HepG2 (cell line): ENCODE results near the gene ZNF697. TPM values are rescaled to one million over a fixed set of nuclear protein-coding genes. Genes with fewer than 3 reads are reported as not detected.

Source experiments
- ATAC-seq: fragments of 200-7000 bp; cut with Tn5 transposase; 3 replicates; pipeline ENCODE4 v1.9.1; 2020; ENCODE audit warnings: mild to moderate bottlenecking, moderate library complexity
- BruUV-seq: library from RNA; stranded (reverse); fragments of 400-500 nt; replicated peaks from 2 replicates; lab custom pipeline; 2021; lab: Mats Ljungman, UMichigan
- CTCF ChIA-PET: fragments of 300-600 bp; formaldehyde crosslinking; extraction: SDS; loops from one replicate; lab custom pipeline; 2021; ENCODE audit warnings: low total read pairs, inconsistent platforms, low intra/inter-chr PET ratio; lab: Yijun Ruan, JAX
- POLR2A ChIA-PET: fragments of 350-600 bp; sonication (Branson Sonifier 250); formaldehyde crosslinking; loops from one replicate; lab custom pipeline; 2020; ENCODE audit warnings: antibody characterized with exemption, inconsistent platforms; lab: Yijun Ruan, JAX
- DNase-seq: peaks from one replicate; pipeline ENCODE4 v3.0.0-alpha.2; 2015; ENCODE audit warnings: low spot score
- FAIRE-seq: peaks from 3 replicates; lab custom pipeline; 2011; peaks lifted over from hg19 to GRCh38; lab: Jason Lieb, UNC
- H2AFZ ChIP-seq: one replicate; pipeline ENCODE4 v1.6.1; 2011; ENCODE audit warnings: low read length, inconsistent platforms
- H3K27ac ChIP-seq: fragments of 300-600 bp; 3 replicates; pipeline ENCODE4 v1.8.0; 2011; ENCODE audit warnings: mixed run types, mild to moderate bottlenecking, mixed read lengths, low read length, inconsistent platforms; ENCODE audit not compliant: insufficient read depth; ENCODE audit errors: extremely low read length
- H3K27me3 ChIP-seq, 2 experiments: fragments of 200-600 bp in 1 of 2; 2 replicates in 1 of 2; 3 replicates in 1 of 2; pipeline versions ENCODE4 v1.6.0 to v1.8.0; 2011; ENCODE audit warnings: low read length in 2 of 2, mild to moderate bottlenecking in 2 of 2, moderate library complexity in 2 of 2, inconsistent platforms in 1 of 2; ENCODE audit not compliant: insufficient read depth in 2 of 2, control insufficient read depth in 1 of 2
- H3K36me3 ChIP-seq, 2 experiments: fragments of 200-600 bp in 1 of 2; replicated peaks in 1 of 2; 2 replicates in 1 of 2; 3 replicates in 1 of 2; pipeline versions ENCODE4 v1.5.1 to v1.8.0; 2011; ENCODE audit warnings: low read length in 2 of 2, inconsistent platforms in 1 of 2; ENCODE audit not compliant: insufficient read depth in 2 of 2, control insufficient read depth in 1 of 2
- H3K4me1 ChIP-seq: 2 replicates; pipeline ENCODE4 v1.5.1; 2012; ENCODE audit warnings: low read length, inconsistent platforms; ENCODE audit not compliant: insufficient read depth
- H3K4me2 ChIP-seq: 2 replicates; pipeline ENCODE4 v1.6.0; 2011; ENCODE audit warnings: low read depth, low read length, inconsistent platforms
- H3K4me3 ChIP-seq, 3 experiments: fragments of 200-600 bp in 1 of 3; sonication (generic), shearing (Covaris generic) in 1 of 3; replicated peaks in 1 of 3; 2 replicates each; pipeline ENCODE4 v1.5.1; 2011 to 2016; ENCODE audit warnings: low read length in 3 of 3, inconsistent platforms in 2 of 3, low read depth in 2 of 3, mild to moderate bottlenecking in 2 of 3, control low read depth in 1 of 3, mixed read lengths in 1 of 3; ENCODE audit not compliant: insufficient read depth in 1 of 3
- H3K79me2 ChIP-seq: one replicate; pipeline ENCODE4 v1.6.1; 2011; ENCODE audit warnings: low read length, inconsistent platforms; ENCODE audit not compliant: insufficient read depth
- H3K9ac ChIP-seq: 2 replicates; pipeline ENCODE4 v1.6.0; 2011; ENCODE audit warnings: mild to moderate bottlenecking, low read depth, low read length, inconsistent platforms; ENCODE audit not compliant: insufficient read depth
- H3K9me3 ChIP-seq: 2 replicates; pipeline ENCODE4 v1.5.1; 2012; ENCODE audit warnings: mild to moderate bottlenecking, low read length
- H4K20me1 ChIP-seq: 2 replicates; pipeline ENCODE4 v1.6.0; 2011; ENCODE audit warnings: inconsistent platforms, mild to moderate bottlenecking, low read length, moderate library complexity; ENCODE audit not compliant: insufficient read depth
- HES4 ChIP-seq: sonication (generic); formaldehyde crosslinking; IDR thresholded peaks from 2 replicates; pipeline ENCODE4 v1.9.0; 2021; ENCODE audit warnings: mild to moderate bottlenecking, missing genetic modification reagents, borderline replicate concordance
- KDM5B ChIP-seq: sonication (generic); formaldehyde crosslinking; IDR thresholded peaks from 2 replicates; pipeline ENCODE4 v1.4.0; 2020; ENCODE audit warnings: missing genetic modification reagents, mild to moderate bottlenecking, borderline replicate concordance
- MBD4 ChIP-seq: IDR thresholded peaks from 2 replicates; pipeline ENCODE4 v1.6.1; 2012; ENCODE audit warnings: low read length, inconsistent platforms, borderline replicate concordance
- MED13 ChIP-seq: sonication (generic); formaldehyde crosslinking; IDR thresholded peaks from 2 replicates; pipeline ENCODE4 v1.5.0; 2020; ENCODE audit warnings: missing genetic modification reagents
- SIN3B ChIP-seq: fragments of 150-350 bp; IDR thresholded peaks from 2 replicates; pipeline ENCODE4 v1.6.1; 2014; ENCODE audit warnings: low read length
- ZBTB21 ChIP-seq: sonication (generic); formaldehyde crosslinking; IDR thresholded peaks from 2 replicates; pipeline ENCODE4 v1.4.0; 2020; ENCODE audit warnings: missing genetic modification reagents
- ZNF12 ChIP-seq: sonication (generic); formaldehyde crosslinking; IDR thresholded peaks from 2 replicates; pipeline ENCODE4 v1.5.0; 2020; ENCODE audit warnings: missing genetic modification reagents
- ZNF713 ChIP-seq: sonication (generic); formaldehyde crosslinking; IDR thresholded peaks from 2 replicates; pipeline ENCODE4 v1.4.0; 2020; ENCODE audit warnings: mild to moderate bottlenecking, missing genetic modification reagents
- ZNF773 ChIP-seq: sonication (generic); formaldehyde crosslinking; IDR thresholded peaks from 2 replicates; pipeline ENCODE4 v1.4.0; 2020; ENCODE audit warnings: missing genetic modification reagents, borderline replicate concordance
- ZSCAN22 ChIP-seq: sonication (generic); formaldehyde crosslinking; IDR thresholded peaks from 2 replicates; pipeline ENCODE4 v1.4.0; 2020; ENCODE audit warnings: mild to moderate bottlenecking, missing genetic modification reagents
- WGBS: methylation state at CpG from one replicate; pipeline ENCODE4 v1.1.6; 2017; ENCODE audit warnings: low lambda C conversion rate; 5-methylcytosine and 5-hydroxymethylcytosine counted together
- in situ Hi-C: cut with HindIII; loops from 2 replicates; pipeline ENCODE4 v1.10.0; 2017; ENCODE audit warnings: low pct_unique_long_range_greater_than_20kb; ENCODE audit not compliant: extremely low pct_ligation_motif_present
- intact Hi-C: fragments of 100-400 bp; cut with micrococcal nuclease; formaldehyde crosslinking; loops from one replicate; pipeline ENCODE4 v1.10.0; 2022; ENCODE audit not compliant: unreplicated experiment
- polyA plus RNA-seq, 8 experiments: library from polyadenylated mRNA; depleted of rRNA in 3 of 8; stranded (reverse) in 7 of 8; unstranded in 1 of 8; fragments of >200 nt; fragmentation: Illumina TruSeq in 4 of 8; extraction: Trizol in 4 of 8; gene quantifications; 2 replicates each; pipeline versions ENCODE4 v1.2.1 to v1.2.3, GENCODE V29; 2011 to 2016; ENCODE audit warnings: low read depth in 4 of 8, missing spikeins in 1 of 8, mixed read lengths in 1 of 8; ENCODE audit not compliant: insufficient read depth in 1 of 8
- total RNA-seq, 5 experiments: library from RNA; depleted of rRNA; stranded (reverse); fragments of >200 nt; fragmentation: Illumina TruSeq; extraction: Trizol; gene quantifications; 2 replicates each; pipeline ENCODE4 v1.2.3, GENCODE V29; 2016; ENCODE audit warnings: low read depth in 1 of 5
- TF ChIP-seq, protein P1 (sequence below): sonication (generic); formaldehyde crosslinking; IDR thresholded peaks from 2 replicates; pipeline ENCODE4 v1.5.1; 2020; ENCODE audit warnings: missing genetic modification reagents, mild to moderate bottlenecking, borderline replicate concordance
- TF ChIP-seq, protein P2 (sequence below): sonication (generic); formaldehyde crosslinking; IDR thresholded peaks from 2 replicates; pipeline ENCODE4 v1.4.0; 2020; ENCODE audit warnings: mild to moderate bottlenecking, missing genetic modification reagents
- TF ChIP-seq, protein P3 (sequence below): IDR thresholded peaks from 2 replicates; pipeline ENCODE4 v1.6.1; 2012; ENCODE audit warnings: low read depth, low read length, improper control_type of control experiment
- TF ChIP-seq, protein P4 (sequence below): IDR thresholded peaks from 2 replicates; pipeline ENCODE4 v1.6.1; 2016; ENCODE audit warnings: mild to moderate bottlenecking
- TF ChIP-seq, protein P5 (sequence below): sonication (generic); formaldehyde crosslinking; IDR thresholded peaks from 2 replicates; pipeline ENCODE4 v1.4.0; 2020; ENCODE audit warnings: missing genetic modification reagents

Gene ZNF697
- total and polyA plus RNA-seq, 2 of the 13 experiments (the other 11 are each of a cell fraction or from before 2014, with no cell fraction given): 2.3 to 7.1 TPM

DNA sequence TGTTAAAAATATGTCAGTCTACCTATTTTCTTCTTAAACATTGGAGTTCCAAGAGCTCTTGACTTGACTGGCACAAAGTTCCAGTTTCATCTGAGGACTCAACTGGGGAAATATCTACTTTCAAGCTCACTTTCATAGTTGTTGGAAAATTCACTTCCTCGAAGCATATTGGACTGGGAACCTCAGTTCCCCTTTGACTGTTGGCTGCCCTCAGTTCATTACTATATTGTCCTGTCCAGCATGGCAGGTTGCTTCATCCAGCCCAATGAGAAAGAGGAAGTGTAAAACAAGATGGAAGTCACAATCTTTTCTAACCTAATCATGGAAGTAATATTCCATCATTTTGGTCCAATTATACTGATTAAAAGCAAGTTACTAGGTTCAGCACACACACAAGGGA lies 54.3 kb downstream of the ZNF697 start:
- DNase-seq: no peak
- H3K4me2 ChIP-seq: no peak overlapping the region
- intact Hi-C loops: loop anchor here (10.0 kb wide), 1 partner anchor 49 kb away; no protein-coding TSS in a partner anchor
- H3K36me3 ChIP-seq: no peaks in the 10 kb centered on the region
- no peak for FAIRE-seq
- no TSS peak for BruUV-seq
- no peak overlapping the region for H2AFZ ChIP-seq
- in situ Hi-C loops: no loop called here
- 0% methylated on average over 1 of the region's 1 CpG for WGBS
- no peak for ATAC-seq
- no peak overlapping the region for H3K27ac ChIP-seq
- H4K20me1 ChIP-seq: no peaks in the 10 kb centered on the region
- TF ChIP-seq, protein P1, sequence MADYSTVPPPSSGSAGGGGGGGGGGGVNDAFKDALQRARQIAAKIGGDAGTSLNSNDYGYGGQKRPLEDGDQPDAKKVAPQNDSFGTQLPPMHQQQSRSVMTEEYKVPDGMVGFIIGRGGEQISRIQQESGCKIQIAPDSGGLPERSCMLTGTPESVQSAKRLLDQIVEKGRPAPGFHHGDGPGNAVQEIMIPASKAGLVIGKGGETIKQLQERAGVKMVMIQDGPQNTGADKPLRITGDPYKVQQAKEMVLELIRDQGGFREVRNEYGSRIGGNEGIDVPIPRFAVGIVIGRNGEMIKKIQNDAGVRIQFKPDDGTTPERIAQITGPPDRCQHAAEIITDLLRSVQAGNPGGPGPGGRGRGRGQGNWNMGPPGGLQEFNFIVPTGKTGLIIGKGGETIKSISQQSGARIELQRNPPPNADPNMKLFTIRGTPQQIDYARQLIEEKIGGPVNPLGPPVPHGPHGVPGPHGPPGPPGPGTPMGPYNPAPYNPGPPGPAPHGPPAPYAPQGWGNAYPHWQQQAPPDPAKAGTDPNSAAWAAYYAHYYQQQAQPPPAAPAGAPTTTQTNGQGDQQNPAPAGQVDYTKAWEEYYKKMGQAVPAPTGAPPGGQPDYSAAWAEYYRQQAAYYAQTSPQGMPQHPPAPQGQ (CRISPR knock-in tag): no peak
- TF ChIP-seq ZSCAN22 (CRISPR knock-in tag) (no peak), MED13 (CRISPR knock-in tag) (no peak), ZNF713 (CRISPR knock-in tag) (no peak), KDM5B (CRISPR knock-in tag) (no peak), ZNF12 (no peak), SIN3B (no peak), HES4 (CRISPR knock-in tag) (no peak), ZNF773 (CRISPR knock-in tag) (no peak), MBD4 (no peak), ZBTB21 (CRISPR knock-in tag) (no peak)
- TF ChIP-seq, protein P2, sequence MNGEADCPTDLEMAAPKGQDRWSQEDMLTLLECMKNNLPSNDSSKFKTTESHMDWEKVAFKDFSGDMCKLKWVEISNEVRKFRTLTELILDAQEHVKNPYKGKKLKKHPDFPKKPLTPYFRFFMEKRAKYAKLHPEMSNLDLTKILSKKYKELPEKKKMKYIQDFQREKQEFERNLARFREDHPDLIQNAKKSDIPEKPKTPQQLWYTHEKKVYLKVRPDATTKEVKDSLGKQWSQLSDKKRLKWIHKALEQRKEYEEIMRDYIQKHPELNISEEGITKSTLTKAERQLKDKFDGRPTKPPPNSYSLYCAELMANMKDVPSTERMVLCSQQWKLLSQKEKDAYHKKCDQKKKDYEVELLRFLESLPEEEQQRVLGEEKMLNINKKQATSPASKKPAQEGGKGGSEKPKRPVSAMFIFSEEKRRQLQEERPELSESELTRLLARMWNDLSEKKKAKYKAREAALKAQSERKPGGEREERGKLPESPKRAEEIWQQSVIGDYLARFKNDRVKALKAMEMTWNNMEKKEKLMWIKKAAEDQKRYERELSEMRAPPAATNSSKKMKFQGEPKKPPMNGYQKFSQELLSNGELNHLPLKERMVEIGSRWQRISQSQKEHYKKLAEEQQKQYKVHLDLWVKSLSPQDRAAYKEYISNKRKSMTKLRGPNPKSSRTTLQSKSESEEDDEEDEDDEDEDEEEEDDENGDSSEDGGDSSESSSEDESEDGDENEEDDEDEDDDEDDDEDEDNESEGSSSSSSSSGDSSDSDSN (CRISPR knock-in tag): no peak
- TF ChIP-seq, protein P3, sequence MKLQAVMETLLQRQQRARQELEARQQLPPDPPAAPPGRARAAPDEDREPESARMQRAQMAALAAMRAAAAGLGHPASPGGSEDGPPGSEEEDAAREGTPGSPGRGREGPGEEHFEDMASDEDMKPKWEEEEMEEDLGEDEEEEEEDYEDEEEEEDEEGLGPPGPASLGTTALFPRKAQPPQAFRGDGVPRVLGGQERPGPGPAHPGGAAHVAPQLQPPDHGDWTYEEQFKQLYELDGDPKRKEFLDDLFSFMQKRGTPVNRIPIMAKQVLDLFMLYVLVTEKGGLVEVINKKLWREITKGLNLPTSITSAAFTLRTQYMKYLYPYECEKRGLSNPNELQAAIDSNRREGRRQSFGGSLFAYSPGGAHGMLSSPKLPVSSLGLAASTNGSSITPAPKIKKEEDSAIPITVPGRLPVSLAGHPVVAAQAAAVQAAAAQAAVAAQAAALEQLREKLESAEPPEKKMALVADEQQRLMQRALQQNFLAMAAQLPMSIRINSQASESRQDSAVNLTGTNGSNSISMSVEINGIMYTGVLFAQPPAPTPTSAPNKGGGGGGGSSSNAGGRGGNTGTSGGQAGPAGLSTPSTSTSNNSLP: no peak
- TF ChIP-seq, protein P4, sequence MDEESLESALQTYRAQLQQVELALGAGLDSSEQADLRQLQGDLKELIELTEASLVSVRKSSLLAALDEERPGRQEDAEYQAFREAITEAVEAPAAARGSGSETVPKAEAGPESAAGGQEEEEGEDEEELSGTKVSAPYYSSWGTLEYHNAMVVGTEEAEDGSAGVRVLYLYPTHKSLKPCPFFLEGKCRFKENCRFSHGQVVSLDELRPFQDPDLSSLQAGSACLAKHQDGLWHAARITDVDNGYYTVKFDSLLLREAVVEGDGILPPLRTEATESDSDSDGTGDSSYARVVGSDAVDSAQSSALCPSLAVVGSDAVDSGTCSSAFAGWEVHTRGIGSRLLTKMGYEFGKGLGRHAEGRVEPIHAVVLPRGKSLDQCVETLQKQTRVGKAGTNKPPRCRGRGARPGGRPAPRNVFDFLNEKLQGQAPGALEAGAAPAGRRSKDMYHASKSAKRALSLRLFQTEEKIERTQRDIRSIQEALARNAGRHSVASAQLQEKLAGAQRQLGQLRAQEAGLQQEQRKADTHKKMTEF (CRISPR knock-in tag): no peak
- TF ChIP-seq, protein P5, sequence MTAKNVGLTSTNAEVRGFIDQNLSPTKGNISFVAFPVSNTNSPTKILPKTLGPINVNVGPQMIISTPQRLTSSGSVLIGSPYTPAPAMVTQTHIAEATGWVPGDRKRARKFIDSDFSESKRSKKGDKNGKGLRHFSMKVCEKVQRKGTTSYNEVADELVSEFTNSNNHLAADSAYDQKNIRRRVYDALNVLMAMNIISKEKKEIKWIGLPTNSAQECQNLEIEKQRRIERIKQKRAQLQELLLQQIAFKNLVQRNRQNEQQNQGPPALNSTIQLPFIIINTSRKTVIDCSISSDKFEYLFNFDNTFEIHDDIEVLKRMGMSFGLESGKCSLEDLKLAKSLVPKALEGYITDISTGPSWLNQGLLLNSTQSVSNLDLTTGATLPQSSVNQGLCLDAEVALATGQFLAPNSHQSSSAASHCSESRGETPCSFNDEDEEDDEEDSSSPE: no peak
- TF ChIP-seq, all 625 proteins: peak for 0
- H3K79me2 ChIP-seq: no peaks in the 10 kb centered on the region
- no peaks in the 10 kb centered on the region for H3K9me3 ChIP-seq
- POLR2A ChIA-PET: no interaction called here
- no peaks in the 10 kb centered on the region for H3K4me1 ChIP-seq
- CTCF ChIA-PET: no interaction called here
- H3K9ac ChIP-seq: no peak overlapping the region
- no peak overlapping the region for H3K4me3 ChIP-seq
- H3K27me3 ChIP-seq: no peaks in the 10 kb centered on the region
